Fibroblast of lung (primary cell): ENCODE results near the gene TMEM147. TPM values are rescaled to one million over a fixed set of nuclear protein-coding genes. Genes with fewer than 3 reads are reported as not detected.
A peak's percentile ranks its signal among the peaks of the same experiment; 100 is the strongest.

ENCODE experiments used
- DNase-seq, 2 donors: peaks; one replicate each; pipeline versions ENCODE4 v3.0.0 to v3.0.0-alpha.2; 2010; ENCODE audit warnings: low read depth in 2 of 2
- H2AFZ ChIP-seq: 2 replicates; pipeline ENCODE4 v1.5.1; 2012; ENCODE audit warnings: low read length, control low read depth, inconsistent platforms
- H3K27ac ChIP-seq: 2 replicates; pipeline ENCODE4 v1.5.1; 2011; ENCODE audit warnings: low read length, control low read depth; ENCODE audit not compliant: insufficient read depth
- H3K27me3 ChIP-seq: 2 replicates; pipeline ENCODE4 v1.5.1; 2011; ENCODE audit warnings: mild to moderate bottlenecking, low read length; ENCODE audit not compliant: control insufficient read depth, insufficient read depth
- H3K36me3 ChIP-seq: 2 replicates; pipeline ENCODE4 v1.5.1; 2011; ENCODE audit warnings: low read length; ENCODE audit not compliant: control insufficient read depth, insufficient read depth
- H3K4me1 ChIP-seq: 2 replicates; pipeline ENCODE4 v1.5.1; 2011; ENCODE audit warnings: low read length; ENCODE audit not compliant: control insufficient read depth, insufficient read depth; ENCODE audit errors: extremely low read depth
- H3K4me2 ChIP-seq: 2 replicates; pipeline ENCODE4 v1.5.1; 2011; ENCODE audit warnings: low read length, control low read depth; ENCODE audit not compliant: insufficient read depth; ENCODE audit errors: extremely low read depth
- H3K4me3 ChIP-seq, 4 experiments: fragments of 200-600 bp in 1 of 4; sonication (generic) in 1 of 4; replicated peaks in 1 of 4; 2 replicates each; pipeline ENCODE4 v1.5.1; 2011 to 2016; ENCODE audit warnings: low read length in 4 of 4, low read depth in 3 of 4, mild to moderate bottlenecking in 3 of 4, control low read depth in 2 of 4, inconsistent platforms in 1 of 4, mixed read lengths in 1 of 4; ENCODE audit not compliant: insufficient read depth in 1 of 4; ENCODE audit errors: control extremely low read depth in 1 of 4
- H3K79me2 ChIP-seq: 2 replicates; pipeline ENCODE4 v1.5.1; 2012; ENCODE audit warnings: mild to moderate bottlenecking, low read length, inconsistent platforms; ENCODE audit not compliant: control insufficient read depth, insufficient read depth
- H3K9ac ChIP-seq: 2 replicates; pipeline ENCODE4 v1.5.1; 2011; ENCODE audit warnings: mild to moderate bottlenecking, low read length, control low read depth; ENCODE audit not compliant: insufficient read depth
- H3K9me3 ChIP-seq: 2 replicates; pipeline ENCODE4 v1.5.1; 2012; ENCODE audit warnings: low read depth, low read length; ENCODE audit not compliant: control insufficient read depth, insufficient read depth
- H4K20me1 ChIP-seq: 2 replicates; pipeline ENCODE4 v1.5.1; 2011; ENCODE audit warnings: low read length; ENCODE audit not compliant: control insufficient read depth, insufficient read depth; ENCODE audit errors: extremely low read depth
- CTCF ChIP-seq, 2 donors: IDR thresholded peaks in 1 of 2; conservative IDR thresholded peaks in 1 of 2; 1 replicate in 1 of 2; 2 replicates in 1 of 2; pipeline ENCODE4 v1.5.1; 2011 to 2012; ENCODE audit warnings: low read length in 2 of 2, control low read depth in 1 of 2, inconsistent platforms in 1 of 2, low read depth in 1 of 2, mild to moderate bottlenecking in 1 of 2
- EZH2 ChIP-seq: IDR thresholded peaks from 2 replicates; pipeline ENCODE4 v1.5.1; 2012; ENCODE audit warnings: low read length, control low read depth, mild to moderate bottlenecking; ENCODE audit errors: missing control alignments
- polyA plus RNA-seq, 2 donors: library from polyadenylated mRNA; depleted of rRNA in 1 of 2; stranded (reverse) in 1 of 2; unstranded in 1 of 2; fragments of >200 nt; gene quantifications; 2 replicates each; pipeline ENCODE4 v1.2.1, GENCODE V29; 2011 to 2012; ENCODE audit warnings: missing spikeins in 1 of 2
- total RNA-seq: library from RNA; depleted of rRNA; stranded (reverse); fragments of >200 nt; gene quantifications from 2 replicates; pipeline ENCODE4 v1.2.1, GENCODE V29; 2014

The TMEM147 gene
- total and polyA plus RNA-seq, 2 donors (not counting 1 experiment from before 2014, with no cell fraction given), result 72.4 to 79.6 TPM

- H3K27ac ChIP-seq, result no peak within 1 kb of the TSS
- H3K4me3 ChIP-seq, result no peak within 1 kb of the TSS
- no peak within 1 kb of the TSS for H3K4me2 ChIP-seq
- no peak within 1 kb of the TSS for H2AFZ ChIP-seq
- H3K9me3 ChIP-seq, result no peaks in the 10 kb centered on the region
- H3K79me2 ChIP-seq, result no peaks in the 10 kb centered on the region
- TF ChIP-seq EZH2 (no peak), CTCF (conservative IDR thresholded peaks at IDR 0.05 in 1 of 2, IDR thresholded peaks at IDR 0.05 in 1 of 2; ENCODE audit: low read depth in 1 of 2, low read length in 2 of 2) (peak in 1 of 2 donors; percentile 3)
- H3K36me3 ChIP-seq, result no peaks in the 10 kb centered on the region
- no peaks in the 10 kb centered on the region for H4K20me1 ChIP-seq
- H3K27me3 ChIP-seq, result peaks cover 17% of the 10 kb centered on the region
- H3K9ac ChIP-seq, result peak within 1 kb of the TSS; percentile 43
- H3K4me1 ChIP-seq, result peaks cover 13% of the 10 kb centered on the region
- peak; percentile 11 to 41 for DNase-seq
These were observed 31.7 kb upstream of the TMEM147 start, which contains the start of gene DMKN for GRCh38 chr19:35513628-35514281. Gene DMKN, minus strand, starts transcription at chr19:35513649. Its CDS starts 174 bp downstream, at chr19:35513475.

GRCh38 chr19:35514282-35514809 lies 31.1 kb upstream of the TMEM147 start:
- Histone ChIP-seq H3K4me1 (peaks cover 15% of the 10 kb centered on the region), H2AFZ (no peak overlapping the region), H3K79me2 (no peaks in the 10 kb centered on the region), H4K20me1 (no peaks in the 10 kb centered on the region), H3K4me3 (no peak overlapping the region), H3K36me3 (no peaks in the 10 kb centered on the region), H3K9me3 (no peaks in the 10 kb centered on the region), H3K27ac (no peak overlapping the region), H3K4me2 (no peak overlapping the region), H3K9ac (peak overlapping the region; percentile 43), H3K27me3 (peaks cover 14% of the 10 kb centered on the region)
- no peak for DNase-seq
- TF ChIP-seq CTCF (conservative IDR thresholded peaks at IDR 0.05 in 1 of 2, IDR thresholded peaks at IDR 0.05 in 1 of 2; ENCODE audit: low read depth in 1 of 2, low read length in 2 of 2), result no peak
- no peak for TF ChIP-seq EZH2

- no peak for TF ChIP-seq CTCF (conservative IDR thresholded peaks at IDR 0.05 in 1 of 2, IDR thresholded peaks at IDR 0.05 in 1 of 2; ENCODE audit: low read depth in 1 of 2, low read length in 2 of 2)
- TF ChIP-seq EZH2, result no peak
- Histone ChIP-seq H3K27me3 (peaks cover 2% of the 10 kb centered on the region), H3K4me3 (no peak overlapping the region), H3K79me2 (no peaks in the 10 kb centered on the region), H3K4me1 (peaks cover 11% of the 10 kb centered on the region), H2AFZ (no peak overlapping the region), H3K27ac (no peak overlapping the region), H3K9me3 (no peaks in the 10 kb centered on the region), H4K20me1 (no peaks in the 10 kb centered on the region), H3K4me2 (no peak overlapping the region), H3K36me3 (no peaks in the 10 kb centered on the region), H3K9ac (no peak overlapping the region)
- DNase-seq, result no peak
These were observed 29.1 kb upstream of the TMEM147 start for GRCh38 chr19:35516310-35516709.
